WTC11 (cell line): ENCODE measurements around the gene PAX9. TPM values are rescaled to one million over a fixed set of nuclear protein-coding genes. Genes with fewer than 3 reads are reported as not detected.

Source experiments
- ATAC-seq: fragments of 200-7000 bp; cut with Tn5 transposase; 2 replicates; pipeline ENCODE4 v1.10.0; 2021; ENCODE audit warnings: mild to moderate bottlenecking, moderate library complexity
- CTCF ChIA-PET: fragments of 300-600 bp; sonication (Branson Sonifier 250); formaldehyde crosslinking; loops from one replicate; lab custom pipeline; 2021; ENCODE audit warnings: antibody characterized with exemption; lab: Charles Lee
- POLR2A ChIA-PET: fragments of 350-600 bp; sonication (Branson Sonifier 250); formaldehyde crosslinking; loops from one replicate; lab custom pipeline; 2021; ENCODE audit warnings: antibody characterized with exemption; lab: Charles Lee
- DNase-seq: peaks from one replicate; pipeline ENCODE4 v3.0.0; 2021; ENCODE audit warnings: low spot score
- H3K27ac Mint-ChIP-seq: 2 replicates; pipeline ENCODE4 v1.8.0; 2021; ENCODE audit warnings: mixed read lengths
- H3K27me3 Mint-ChIP-seq: 2 replicates; pipeline ENCODE4 v1.8.0; 2021; ENCODE audit warnings: low read depth, mild to moderate bottlenecking, moderate library complexity, mixed read lengths
- H3K36me3 Mint-ChIP-seq: 2 replicates; pipeline ENCODE4 v1.8.0; 2021; ENCODE audit warnings: mixed read lengths
- H3K4me1 Mint-ChIP-seq: 2 replicates; pipeline ENCODE4 v1.8.0; 2022; ENCODE audit warnings: mixed read lengths
- H3K4me3 Mint-ChIP-seq: 2 replicates; pipeline ENCODE4 v1.8.0; 2021; ENCODE audit warnings: mild to moderate bottlenecking, moderate library complexity, mixed read lengths
- H3K9me3 Mint-ChIP-seq: 2 replicates; pipeline ENCODE4 v1.8.0; 2021; ENCODE audit warnings: mixed read lengths
- ATF2 ChIP-seq: sonication (generic); formaldehyde crosslinking; IDR thresholded peaks from 2 replicates; pipeline ENCODE4 v1.8.1; 2022; ENCODE audit warnings: low read depth, missing genetic modification reagents, borderline replicate concordance
- ATF6 ChIP-seq: sonication (generic); formaldehyde crosslinking; IDR thresholded peaks from 2 replicates; pipeline ENCODE4 v1.8.1; 2023; ENCODE audit warnings: mild to moderate bottlenecking, missing genetic modification reagents
- CBFB ChIP-seq: sonication (generic); formaldehyde crosslinking; IDR thresholded peaks from 2 replicates; pipeline ENCODE4 v1.8.1; 2022; ENCODE audit warnings: mild to moderate bottlenecking, low read depth, missing genetic modification reagents
- CDX4 ChIP-seq: fragments of 250-450 bp; sonication (Bioruptor Pico); IDR thresholded peaks from 2 replicates; pipeline ENCODE4 v1.9.0; 2021; ENCODE audit warnings: moderate library complexity, mild to moderate bottlenecking, inconsistent platforms, borderline replicate concordance
- E2F5 ChIP-seq: sonication (generic); formaldehyde crosslinking; IDR thresholded peaks from 2 replicates; pipeline ENCODE4 v1.8.1; 2022; ENCODE audit warnings: mild to moderate bottlenecking, moderate library complexity, missing genetic modification reagents
- ELF4 ChIP-seq: sonication (generic); formaldehyde crosslinking; IDR thresholded peaks from 2 replicates; pipeline ENCODE4 v1.8.1; 2022; ENCODE audit warnings: low read depth, mild to moderate bottlenecking, moderate library complexity, missing genetic modification reagents
- EMX1 ChIP-seq: fragments of 250-450 bp; sonication (Bioruptor Pico); IDR thresholded peaks from 2 replicates; pipeline ENCODE4 v1.8.0; 2021; ENCODE audit warnings: mild to moderate bottlenecking
- ERG ChIP-seq: fragments of 250-450 bp; sonication (Bioruptor Pico); IDR thresholded peaks from 2 replicates; pipeline ENCODE4 v1.8.0; 2021; ENCODE audit warnings: mild to moderate bottlenecking
- FOXP4 ChIP-seq: sonication (generic); formaldehyde crosslinking; IDR thresholded peaks from 2 replicates; pipeline ENCODE4 v1.8.0; 2022; ENCODE audit warnings: mild to moderate bottlenecking, missing genetic modification reagents
- GRHL2 ChIP-seq: fragments of 250-450 bp; sonication (Bioruptor Pico); IDR thresholded peaks from 2 replicates; pipeline ENCODE4 v1.8.0; 2022; ENCODE audit warnings: mild to moderate bottlenecking, moderate library complexity; ENCODE audit not compliant: insufficient replicate concordance, severe bottlenecking
- MAX ChIP-seq: sonication (generic); formaldehyde crosslinking; IDR thresholded peaks from 2 replicates; pipeline ENCODE4 v1.8.0; 2022; ENCODE audit warnings: mild to moderate bottlenecking, missing genetic modification reagents
- NFATC4 ChIP-seq: fragments of 250-450 bp; sonication (Bioruptor Pico); IDR thresholded peaks from 2 replicates; pipeline ENCODE4 v1.9.0; 2021; ENCODE audit warnings: mild to moderate bottlenecking
- NR3C1 ChIP-seq: sonication (generic); formaldehyde crosslinking; conservative IDR thresholded peaks from 2 replicates; pipeline ENCODE4 v1.8.1; 2023; ENCODE audit warnings: low read depth, mild to moderate bottlenecking, missing genetic modification reagents
- RORB ChIP-seq: fragments of 250-450 bp; sonication (Bioruptor Pico); IDR thresholded peaks from 2 replicates; pipeline ENCODE4 v1.9.0; 2021; ENCODE audit warnings: mild to moderate bottlenecking
- SOX15 ChIP-seq: fragments of 250-450 bp; sonication (Bioruptor Pico); IDR thresholded peaks from 2 replicates; pipeline ENCODE4 v1.9.0; 2021; ENCODE audit warnings: mild to moderate bottlenecking
- TCF7 ChIP-seq: sonication (generic); formaldehyde crosslinking; IDR thresholded peaks from 2 replicates; pipeline ENCODE4 v1.8.0; 2022; ENCODE audit warnings: mild to moderate bottlenecking, low read depth, missing genetic modification reagents, moderate library complexity
- ZNF121 ChIP-seq: sonication (generic); formaldehyde crosslinking; IDR thresholded peaks from 2 replicates; pipeline ENCODE4 v1.8.0; 2023; ENCODE audit warnings: missing genetic modification reagents
- ZNF425 ChIP-seq: fragments of 250-450 bp; sonication (Bioruptor Pico); conservative IDR thresholded peaks from 2 replicates; pipeline ENCODE4 v1.9.0; 2021; ENCODE audit warnings: mild to moderate bottlenecking
- total RNA-seq: library from RNA; stranded (reverse); gene quantifications from 3 replicates; pipeline ENCODE4 v1.2.3, GENCODE V29; 2021

PAX9 gene
- total RNA-seq, 1 experiment from 2014 or later, result not detected

- Mint-ChIP-seq H3K27me3 (peaks cover 100% of the 10 kb centered on the region), H3K9me3 (no peaks in the 10 kb centered on the region), H3K36me3 (no peaks in the 10 kb centered on the region), H3K4me3 (peak overlapping the region; percentile 36)
- TF ChIP-seq ZNF121 (CRISPR knock-in tag), result 0 out of 2 replicates have a peak, but pooled peaks have one; percentile 21
- no peak for TF ChIP-seq CBFB (CRISPR knock-in tag)
- TF ChIP-seq NR3C1 (CRISPR knock-in tag), result no peak
- TF ChIP-seq, all 79 proteins: peak for 1
- ATAC-seq (no peak), DNase-seq (peak; percentile 28)
- ChIA-PET CTCF (interaction anchor here (0.6 to 6.4 kb wide), 25 partner anchors 7 to 576 kb away, joined by 3 to 44 read pairs (median 6); partner anchors contain the start of gene NKX2-8), POLR2A (no interaction called here)
- H3K27ac Mint-ChIP-seq, result no peak overlapping the region
- peaks cover 45% of the 10 kb centered on the region for H3K4me1 Mint-ChIP-seq
Measured at GRCh38 chr14:36654794-36655381, 6.8 kb upstream of the PAX9 start.

GRCh38 chr14:36655571-36655962 is 6.1 kb upstream of the PAX9 start:
- Mint-ChIP-seq H3K36me3 (no peaks in the 10 kb centered on the region), H3K9me3 (no peaks in the 10 kb centered on the region), H3K4me3 (peak overlapping the region; percentile 55), H3K27ac (no peak overlapping the region), H3K4me1 (peaks cover 45% of the 10 kb centered on the region), H3K27me3 (peaks cover 100% of the 10 kb centered on the region)
- DNase-seq, result peak; percentile 34
- POLR2A ChIA-PET, result no interaction called here
- peak; percentile 8 for ATAC-seq
- CTCF ChIA-PET, result interaction anchor here (0.6 to 6.4 kb wide), 29 partner anchors 8 to 930 kb away, joined by 3 to 44 read pairs (median 5); partner anchors contain the start of gene NKX2-8
- TF ChIP-seq FOXP4 (CRISPR knock-in tag), result no peak
- TF ChIP-seq ATF6 (CRISPR knock-in tag), result no peak
- TF ChIP-seq TCF7 (CRISPR knock-in tag), result no peak
- no peak for TF ChIP-seq ATF2 (CRISPR knock-in tag)
- TF ChIP-seq ERG (CRISPR knock-in tag), result no peak
- no peak for TF ChIP-seq RORB (CRISPR knock-in tag)
- no peak for TF ChIP-seq GRHL2 (CRISPR knock-in tag)
- TF ChIP-seq ZNF425 (CRISPR knock-in tag), result no peak
- no peak for TF ChIP-seq NFATC4 (CRISPR knock-in tag)
- no peak for TF ChIP-seq EMX1 (CRISPR knock-in tag)
- TF ChIP-seq ELF4 (CRISPR knock-in tag), result no peak
- TF ChIP-seq E2F5 (CRISPR knock-in tag), result no peak
- TF ChIP-seq MAX (CRISPR knock-in tag), result no peak
- TF ChIP-seq CDX4, result no peak
- TF ChIP-seq NR3C1 (CRISPR knock-in tag), result no peak
- TF ChIP-seq SOX15 (CRISPR knock-in tag), result no peak
